WTC11 (cell line): ENCODE results near the gene PIP4P1. TPM values are rescaled to one million over a fixed set of nuclear protein-coding genes. Genes with fewer than 3 reads are reported as not detected.

Source experiments
- ATAC-seq: fragments of 200-7000 bp; cut with Tn5 transposase; 2 replicates; pipeline ENCODE4 v1.10.0; 2021; ENCODE audit warnings: mild to moderate bottlenecking, moderate library complexity
- CTCF ChIA-PET: fragments of 300-600 bp; sonication (Branson Sonifier 250); formaldehyde crosslinking; loops from one replicate; lab custom pipeline; 2021; ENCODE audit warnings: antibody characterized with exemption; lab: Charles Lee
- POLR2A ChIA-PET: fragments of 350-600 bp; sonication (Branson Sonifier 250); formaldehyde crosslinking; loops from one replicate; lab custom pipeline; 2021; ENCODE audit warnings: antibody characterized with exemption; lab: Charles Lee
- DNase-seq: peaks from one replicate; pipeline ENCODE4 v3.0.0; 2021; ENCODE audit warnings: low spot score
- H3K27ac Mint-ChIP-seq: 2 replicates; pipeline ENCODE4 v1.8.0; 2021; ENCODE audit warnings: mixed read lengths
- H3K27me3 Mint-ChIP-seq: 2 replicates; pipeline ENCODE4 v1.8.0; 2021; ENCODE audit warnings: low read depth, mild to moderate bottlenecking, moderate library complexity, mixed read lengths
- H3K36me3 Mint-ChIP-seq: 2 replicates; pipeline ENCODE4 v1.8.0; 2021; ENCODE audit warnings: mixed read lengths
- H3K4me1 Mint-ChIP-seq: 2 replicates; pipeline ENCODE4 v1.8.0; 2022; ENCODE audit warnings: mixed read lengths
- H3K4me3 Mint-ChIP-seq: 2 replicates; pipeline ENCODE4 v1.8.0; 2021; ENCODE audit warnings: mild to moderate bottlenecking, moderate library complexity, mixed read lengths
- H3K9me3 Mint-ChIP-seq: 2 replicates; pipeline ENCODE4 v1.8.0; 2021; ENCODE audit warnings: mixed read lengths
- CBFB ChIP-seq: sonication (generic); formaldehyde crosslinking; IDR thresholded peaks from 2 replicates; pipeline ENCODE4 v1.8.1; 2022; ENCODE audit warnings: mild to moderate bottlenecking, low read depth, missing genetic modification reagents
- CREB1 ChIP-seq: sonication (generic); formaldehyde crosslinking; IDR thresholded peaks from 2 replicates; pipeline ENCODE4 v1.8.0; 2023; ENCODE audit warnings: mild to moderate bottlenecking, missing genetic modification reagents
- CREM ChIP-seq: sonication (generic); formaldehyde crosslinking; IDR thresholded peaks from 2 replicates; pipeline ENCODE4 v1.8.1; 2022; ENCODE audit warnings: mild to moderate bottlenecking, missing genetic modification reagents, moderate library complexity
- FOXP1 ChIP-seq: sonication (generic); formaldehyde crosslinking; IDR thresholded peaks from 2 replicates; pipeline ENCODE4 v1.8.0; 2022; ENCODE audit warnings: missing genetic modification reagents, mild to moderate bottlenecking, moderate library complexity, borderline replicate concordance
- GRHL2 ChIP-seq: fragments of 250-450 bp; sonication (Bioruptor Pico); IDR thresholded peaks from 2 replicates; pipeline ENCODE4 v1.8.0; 2022; ENCODE audit warnings: mild to moderate bottlenecking, moderate library complexity; ENCODE audit not compliant: insufficient replicate concordance, severe bottlenecking
- MAX ChIP-seq: sonication (generic); formaldehyde crosslinking; IDR thresholded peaks from 2 replicates; pipeline ENCODE4 v1.8.0; 2022; ENCODE audit warnings: mild to moderate bottlenecking, missing genetic modification reagents
- NR3C1 ChIP-seq: sonication (generic); formaldehyde crosslinking; conservative IDR thresholded peaks from 2 replicates; pipeline ENCODE4 v1.8.1; 2023; ENCODE audit warnings: low read depth, mild to moderate bottlenecking, missing genetic modification reagents
- TEAD4 ChIP-seq: sonication (generic); formaldehyde crosslinking; IDR thresholded peaks from 2 replicates; pipeline ENCODE4 v1.8.0; 2022; ENCODE audit warnings: mild to moderate bottlenecking, missing genetic modification reagents
- ZBTB21 ChIP-seq: sonication (generic); formaldehyde crosslinking; IDR thresholded peaks from 2 replicates; pipeline ENCODE4 v1.8.1; 2023; ENCODE audit warnings: mild to moderate bottlenecking, missing genetic modification reagents, borderline replicate concordance
- ZNF121 ChIP-seq: sonication (generic); formaldehyde crosslinking; IDR thresholded peaks from 2 replicates; pipeline ENCODE4 v1.8.0; 2023; ENCODE audit warnings: missing genetic modification reagents
- ZNF219 ChIP-seq: sonication (generic); formaldehyde crosslinking; IDR thresholded peaks from 2 replicates; pipeline ENCODE4 v1.8.0; 2023; ENCODE audit warnings: missing genetic modification reagents, mild to moderate bottlenecking, borderline replicate concordance
- ZNF317 ChIP-seq: sonication (generic); formaldehyde crosslinking; IDR thresholded peaks from 2 replicates; pipeline ENCODE4 v1.8.1; 2023; ENCODE audit warnings: low read depth, mild to moderate bottlenecking, moderate library complexity, missing genetic modification reagents, borderline replicate concordance
- ZNF512 ChIP-seq: sonication (generic); formaldehyde crosslinking; IDR thresholded peaks from 2 replicates; pipeline ENCODE4 v1.8.1; 2022; ENCODE audit warnings: missing genetic modification reagents, borderline replicate concordance
- total RNA-seq: library from RNA; stranded (reverse); gene quantifications from 3 replicates; pipeline ENCODE4 v1.2.3, GENCODE V29; 2021
- TF ChIP-seq, protein P1 (sequence below): sonication (generic); formaldehyde crosslinking; IDR thresholded peaks from 2 replicates; pipeline ENCODE4 v1.8.0; 2022; ENCODE audit warnings: missing genetic modification reagents
- TF ChIP-seq, protein P2 (sequence below): sonication (generic); formaldehyde crosslinking; IDR thresholded peaks from 2 replicates; pipeline ENCODE4 v1.8.1; 2023; ENCODE audit warnings: mild to moderate bottlenecking, missing genetic modification reagents, moderate library complexity
- TF ChIP-seq, protein P3 (sequence below): sonication (generic); formaldehyde crosslinking; IDR thresholded peaks from 2 replicates; pipeline ENCODE4 v1.8.1; 2023; ENCODE audit warnings: mild to moderate bottlenecking, moderate library complexity, missing genetic modification reagents
- TF ChIP-seq, protein P4 (sequence below): sonication (generic); formaldehyde crosslinking; IDR thresholded peaks from 2 replicates; pipeline ENCODE4 v1.8.0; 2022; ENCODE audit warnings: mild to moderate bottlenecking, missing genetic modification reagents
- TF ChIP-seq, protein P5 (sequence below): fragments of 250-450 bp; sonication (Bioruptor Pico); IDR thresholded peaks from 2 replicates; pipeline ENCODE4 v1.8.0; 2021; ENCODE audit warnings: mild to moderate bottlenecking
- TF ChIP-seq, protein P6 (sequence below): fragments of 250-450 bp; sonication (Bioruptor Pico); IDR thresholded peaks from 2 replicates; pipeline ENCODE4 v1.9.0; 2021; ENCODE audit warnings: mild to moderate bottlenecking
- TF ChIP-seq, protein P7 (sequence below): sonication (generic); formaldehyde crosslinking; IDR thresholded peaks from 2 replicates; pipeline ENCODE4 v1.8.1; 2023; ENCODE audit warnings: mild to moderate bottlenecking, missing genetic modification reagents, moderate library complexity

PIP4P1 gene
- total RNA-seq, 1 experiment from 2014 or later = 34.1 TPM

DNA sequence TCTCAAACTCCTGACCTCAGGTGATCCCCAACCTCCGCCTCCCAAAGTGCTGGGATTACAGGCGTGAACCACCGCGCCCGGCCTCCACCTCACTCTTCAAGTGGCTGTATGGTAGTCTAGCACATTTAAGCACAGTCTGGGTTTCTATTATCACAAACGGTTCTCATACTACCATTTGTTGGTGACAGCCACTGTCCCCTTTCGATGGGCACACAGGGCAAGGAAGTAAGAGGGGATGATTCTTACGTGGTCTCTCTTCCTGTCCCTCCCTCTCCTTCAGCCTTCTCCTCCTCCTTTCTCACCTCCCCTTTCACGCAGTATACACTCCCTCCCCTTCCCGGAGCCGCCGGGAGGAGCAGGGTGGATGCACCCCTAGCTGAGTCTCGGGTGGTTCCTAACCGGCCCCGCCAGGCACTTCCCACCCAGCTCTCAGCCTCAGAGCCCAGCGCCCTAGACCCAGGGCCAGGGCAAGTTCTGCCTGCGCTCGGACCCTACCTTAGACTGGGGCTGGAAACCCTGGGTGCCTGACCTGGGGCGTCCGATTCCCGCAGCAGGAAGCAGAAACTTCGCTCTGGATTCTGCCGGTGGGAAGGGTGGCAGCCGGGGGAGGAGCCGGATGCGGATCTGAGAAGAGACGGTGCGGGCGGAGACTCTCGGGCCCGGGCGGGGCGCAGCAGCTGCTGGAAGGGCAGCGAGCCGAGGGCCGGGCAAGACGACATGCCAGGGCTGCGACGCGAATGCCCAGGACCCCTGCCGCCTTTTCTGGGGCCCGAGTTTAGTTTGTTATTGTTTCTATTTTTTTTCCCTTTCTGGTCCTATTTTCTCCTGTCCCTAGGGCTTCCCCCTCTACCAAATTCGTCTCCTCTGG is 48.1 kb downstream of the PIP4P1 start, which contains the start of gene TEP1 (continued):
- TF ChIP-seq, protein P1, sequence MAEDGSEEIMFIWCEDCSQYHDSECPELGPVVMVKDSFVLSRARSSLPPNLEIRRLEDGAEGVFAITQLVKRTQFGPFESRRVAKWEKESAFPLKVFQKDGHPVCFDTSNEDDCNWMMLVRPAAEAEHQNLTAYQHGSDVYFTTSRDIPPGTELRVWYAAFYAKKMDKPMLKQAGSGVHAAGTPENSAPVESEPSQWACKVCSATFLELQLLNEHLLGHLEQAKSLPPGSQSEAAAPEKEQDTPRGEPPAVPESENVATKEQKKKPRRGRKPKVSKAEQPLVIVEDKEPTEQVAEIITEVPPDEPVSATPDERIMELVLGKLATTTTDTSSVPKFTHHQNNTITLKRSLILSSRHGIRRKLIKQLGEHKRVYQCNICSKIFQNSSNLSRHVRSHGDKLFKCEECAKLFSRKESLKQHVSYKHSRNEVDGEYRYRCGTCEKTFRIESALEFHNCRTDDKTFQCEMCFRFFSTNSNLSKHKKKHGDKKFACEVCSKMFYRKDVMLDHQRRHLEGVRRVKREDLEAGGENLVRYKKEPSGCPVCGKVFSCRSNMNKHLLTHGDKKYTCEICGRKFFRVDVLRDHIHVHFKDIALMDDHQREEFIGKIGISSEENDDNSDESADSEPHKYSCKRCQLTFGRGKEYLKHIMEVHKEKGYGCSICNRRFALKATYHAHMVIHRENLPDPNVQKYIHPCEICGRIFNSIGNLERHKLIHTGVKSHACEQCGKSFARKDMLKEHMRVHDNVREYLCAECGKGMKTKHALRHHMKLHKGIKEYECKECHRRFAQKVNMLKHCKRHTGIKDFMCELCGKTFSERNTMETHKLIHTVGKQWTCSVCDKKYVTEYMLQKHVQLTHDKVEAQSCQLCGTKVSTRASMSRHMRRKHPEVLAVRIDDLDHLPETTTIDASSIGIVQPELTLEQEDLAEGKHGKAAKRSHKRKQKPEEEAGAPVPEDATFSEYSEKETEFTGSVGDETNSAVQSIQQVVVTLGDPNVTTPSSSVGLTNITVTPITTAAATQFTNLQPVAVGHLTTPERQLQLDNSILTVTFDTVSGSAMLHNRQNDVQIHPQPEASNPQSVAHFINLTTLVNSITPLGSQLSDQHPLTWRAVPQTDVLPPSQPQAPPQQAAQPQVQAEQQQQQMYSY (CRISPR knock-in tag) = peak; percentile 44; the same call in 1 of the 2 replicates
- TF ChIP-seq MAX = peak; percentile 59; the same call in 1 of the 2 replicates
- TF ChIP-seq, protein P2, sequence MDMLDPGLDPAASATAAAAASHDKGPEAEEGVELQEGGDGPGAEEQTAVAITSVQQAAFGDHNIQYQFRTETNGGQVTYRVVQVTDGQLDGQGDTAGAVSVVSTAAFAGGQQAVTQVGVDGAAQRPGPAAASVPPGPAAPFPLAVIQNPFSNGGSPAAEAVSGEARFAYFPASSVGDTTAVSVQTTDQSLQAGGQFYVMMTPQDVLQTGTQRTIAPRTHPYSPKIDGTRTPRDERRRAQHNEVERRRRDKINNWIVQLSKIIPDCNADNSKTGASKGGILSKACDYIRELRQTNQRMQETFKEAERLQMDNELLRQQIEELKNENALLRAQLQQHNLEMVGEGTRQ (CRISPR knock-in tag) = 0 out of 2 replicates have a peak, but pooled peaks have one; percentile 20
- no peak for TF ChIP-seq TEAD4 (CRISPR knock-in tag)
- TF ChIP-seq CBFB = no peak
- 0 out of 2 replicates have a peak, but pooled peaks have one; percentile 76 for TF ChIP-seq ZNF512 (CRISPR knock-in tag)
- TF ChIP-seq, protein P3, sequence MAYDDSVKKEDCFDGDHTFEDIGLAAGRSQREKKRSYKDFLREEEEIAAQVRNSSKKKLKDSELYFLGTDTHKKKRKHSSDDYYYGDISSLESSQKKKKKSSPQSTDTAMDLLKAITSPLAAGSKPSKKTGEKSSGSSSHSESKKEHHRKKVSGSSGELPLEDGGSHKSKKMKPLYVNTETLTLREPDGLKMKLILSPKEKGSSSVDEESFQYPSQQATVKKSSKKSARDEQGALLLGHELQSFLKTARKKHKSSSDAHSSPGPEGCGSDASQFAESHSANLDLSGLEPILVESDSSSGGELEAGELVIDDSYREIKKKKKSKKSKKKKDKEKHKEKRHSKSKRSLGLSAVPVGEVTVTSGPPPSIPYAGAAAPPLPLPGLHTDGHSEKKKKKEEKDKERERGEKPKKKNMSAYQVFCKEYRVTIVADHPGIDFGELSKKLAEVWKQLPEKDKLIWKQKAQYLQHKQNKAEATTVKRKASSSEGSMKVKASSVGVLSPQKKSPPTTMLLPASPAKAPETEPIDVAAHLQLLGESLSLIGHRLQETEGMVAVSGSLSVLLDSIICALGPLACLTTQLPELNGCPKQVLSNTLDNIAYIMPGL = peak; percentile 65
- TF ChIP-seq, protein P4, sequence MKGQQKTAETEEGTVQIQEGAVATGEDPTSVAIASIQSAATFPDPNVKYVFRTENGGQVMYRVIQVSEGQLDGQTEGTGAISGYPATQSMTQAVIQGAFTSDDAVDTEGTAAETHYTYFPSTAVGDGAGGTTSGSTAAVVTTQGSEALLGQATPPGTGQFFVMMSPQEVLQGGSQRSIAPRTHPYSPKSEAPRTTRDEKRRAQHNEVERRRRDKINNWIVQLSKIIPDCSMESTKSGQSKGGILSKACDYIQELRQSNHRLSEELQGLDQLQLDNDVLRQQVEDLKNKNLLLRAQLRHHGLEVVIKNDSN = peak; percentile 10; the same call in 1 of the 2 replicates
- TF ChIP-seq ZNF219 (CRISPR knock-in tag) = no peak

DNA sequence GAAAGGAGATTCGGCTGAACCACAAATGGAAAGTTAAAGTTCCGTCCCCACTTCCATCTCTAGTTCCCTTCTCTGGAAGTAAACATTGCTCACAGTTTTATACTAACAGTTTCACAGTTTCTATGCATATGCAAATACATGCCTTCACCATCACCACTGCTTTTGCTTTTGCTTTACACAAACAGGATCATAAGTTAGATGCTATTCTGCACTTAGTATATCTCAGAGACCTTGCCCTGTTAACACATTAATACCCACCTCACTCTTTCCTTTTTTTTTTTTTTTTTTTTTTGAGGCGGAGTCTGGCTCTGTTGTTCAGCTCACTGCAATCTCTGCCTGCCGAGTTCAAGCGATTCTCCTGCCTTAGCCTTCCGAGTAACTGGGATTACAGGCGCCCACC is 48.8 kb downstream of the PIP4P1 start:
- ChIA-PET CTCF (interaction anchor here (0.5 to 2.2 kb wide), 5 partner anchors 18 to 241 kb away, joined by 3 to 9 read pairs (median 4); partner anchors contain the start of genes APEX1, OSGEP and PARP2), POLR2A (interaction anchor here (0.6 to 1.8 kb wide), 3 partner anchors 49 to 129 kb away, joined by 3 to 23 read pairs (median 3); partner anchors contain the start of genes PARP2 and PIP4P1)
- Mint-ChIP-seq H3K27ac (peak overlapping the region; percentile 37; the same call in 1 of the 2 replicates), H3K27me3 (no peaks in the 10 kb centered on the region), H3K4me3 (peak overlapping the region; percentile 87), H3K36me3 (peaks cover 7% of the 10 kb centered on the region; the same call in 1 of the 2 replicates), H3K9me3 (no peaks in the 10 kb centered on the region), H3K4me1 (peaks cover 16% of the 10 kb centered on the region)
- DNase-seq (no peak), ATAC-seq (no peak)
- TF ChIP-seq, protein P5, sequence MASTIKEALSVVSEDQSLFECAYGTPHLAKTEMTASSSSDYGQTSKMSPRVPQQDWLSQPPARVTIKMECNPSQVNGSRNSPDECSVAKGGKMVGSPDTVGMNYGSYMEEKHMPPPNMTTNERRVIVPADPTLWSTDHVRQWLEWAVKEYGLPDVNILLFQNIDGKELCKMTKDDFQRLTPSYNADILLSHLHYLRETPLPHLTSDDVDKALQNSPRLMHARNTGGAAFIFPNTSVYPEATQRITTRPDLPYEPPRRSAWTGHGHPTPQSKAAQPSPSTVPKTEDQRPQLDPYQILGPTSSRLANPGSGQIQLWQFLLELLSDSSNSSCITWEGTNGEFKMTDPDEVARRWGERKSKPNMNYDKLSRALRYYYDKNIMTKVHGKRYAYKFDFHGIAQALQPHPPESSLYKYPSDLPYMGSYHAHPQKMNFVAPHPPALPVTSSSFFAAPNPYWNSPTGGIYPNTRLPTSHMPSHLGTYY (CRISPR knock-in tag) = no peak
- TF ChIP-seq, protein P6, sequence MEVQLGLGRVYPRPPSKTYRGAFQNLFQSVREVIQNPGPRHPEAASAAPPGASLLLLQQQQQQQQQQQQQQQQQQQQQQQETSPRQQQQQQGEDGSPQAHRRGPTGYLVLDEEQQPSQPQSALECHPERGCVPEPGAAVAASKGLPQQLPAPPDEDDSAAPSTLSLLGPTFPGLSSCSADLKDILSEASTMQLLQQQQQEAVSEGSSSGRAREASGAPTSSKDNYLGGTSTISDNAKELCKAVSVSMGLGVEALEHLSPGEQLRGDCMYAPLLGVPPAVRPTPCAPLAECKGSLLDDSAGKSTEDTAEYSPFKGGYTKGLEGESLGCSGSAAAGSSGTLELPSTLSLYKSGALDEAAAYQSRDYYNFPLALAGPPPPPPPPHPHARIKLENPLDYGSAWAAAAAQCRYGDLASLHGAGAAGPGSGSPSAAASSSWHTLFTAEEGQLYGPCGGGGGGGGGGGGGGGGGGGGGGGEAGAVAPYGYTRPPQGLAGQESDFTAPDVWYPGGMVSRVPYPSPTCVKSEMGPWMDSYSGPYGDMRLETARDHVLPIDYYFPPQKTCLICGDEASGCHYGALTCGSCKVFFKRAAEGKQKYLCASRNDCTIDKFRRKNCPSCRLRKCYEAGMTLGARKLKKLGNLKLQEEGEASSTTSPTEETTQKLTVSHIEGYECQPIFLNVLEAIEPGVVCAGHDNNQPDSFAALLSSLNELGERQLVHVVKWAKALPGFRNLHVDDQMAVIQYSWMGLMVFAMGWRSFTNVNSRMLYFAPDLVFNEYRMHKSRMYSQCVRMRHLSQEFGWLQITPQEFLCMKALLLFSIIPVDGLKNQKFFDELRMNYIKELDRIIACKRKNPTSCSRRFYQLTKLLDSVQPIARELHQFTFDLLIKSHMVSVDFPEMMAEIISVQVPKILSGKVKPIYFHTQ (CRISPR knock-in tag) = no peak
- TF ChIP-seq, protein P7, sequence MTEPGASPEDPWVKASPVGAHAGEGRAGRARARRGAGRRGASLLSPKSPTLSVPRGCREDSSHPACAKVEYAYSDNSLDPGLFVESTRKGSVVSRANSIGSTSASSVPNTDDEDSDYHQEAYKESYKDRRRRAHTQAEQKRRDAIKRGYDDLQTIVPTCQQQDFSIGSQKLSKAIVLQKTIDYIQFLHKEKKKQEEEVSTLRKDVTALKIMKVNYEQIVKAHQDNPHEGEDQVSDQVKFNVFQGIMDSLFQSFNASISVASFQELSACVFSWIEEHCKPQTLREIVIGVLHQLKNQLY (CRISPR knock-in tag) = no peak
- TF ChIP-seq GRHL2 (CRISPR knock-in tag) (no peak), CREM (CRISPR knock-in tag) (no peak), ZNF121 (CRISPR knock-in tag) (no peak), FOXP1 (CRISPR knock-in tag) (no peak), ZBTB21 (CRISPR knock-in tag) (no peak), ZNF317 (CRISPR knock-in tag) (no peak), NR3C1 (CRISPR knock-in tag) (no peak), CREB1 (CRISPR knock-in tag) (no peak)
